Caco-2 (cell line): ENCODE results near the gene MYT1. TPM values are rescaled to one million over a fixed set of nuclear protein-coding genes. Genes with fewer than 3 reads are reported as not detected.

Source experiments
- BruUV-seq: library from RNA; stranded (reverse); fragments of 400-500 nt; replicated peaks from 2 replicates; lab custom pipeline; 2021; lab: Mats Ljungman, UMichigan
- CTCF ChIA-PET: fragments of 300-600 bp; sonication (Branson Sonifier 250); formaldehyde crosslinking; loops from one replicate; lab custom pipeline; 2022; ENCODE audit warnings: antibody characterized with exemption; lab: Charles Lee
- POLR2A ChIA-PET: fragments of 300-600 bp; sonication (Branson Sonifier 250); formaldehyde crosslinking; loops from one replicate; lab custom pipeline; 2022; ENCODE audit warnings: antibody characterized with exemption; lab: Charles Lee
- DNase-seq, 2 experiments: peaks; one replicate each; pipeline versions ENCODE4 v3.0.0 to v3.0.0-alpha.2; 2020 to 2022
- H3K27me3 ChIP-seq: replicated peaks from 2 replicates; pipeline ENCODE4 v1.6.0; 2011; ENCODE audit warnings: low read length; ENCODE audit not compliant: control insufficient read depth, insufficient read depth
- H3K36me3 ChIP-seq: 2 replicates; pipeline ENCODE4 v1.5.1; 2011; ENCODE audit warnings: low read length; ENCODE audit not compliant: control insufficient read depth, insufficient read depth
- H3K4me1 ChIP-seq: fragments of 250-450 bp; sonication (Bioruptor Pico); 2 replicates; pipeline ENCODE4 v1.5.1; 2020; ENCODE audit warnings: mild to moderate bottlenecking
- H3K4me3 ChIP-seq: 2 replicates; pipeline ENCODE4 v1.5.1; 2011; ENCODE audit warnings: low read depth, mild to moderate bottlenecking, control low read depth, low read length
- H3K9me3 ChIP-seq: fragments of 250-450 bp; sonication (Bioruptor Pico); 2 replicates; pipeline ENCODE4 v1.5.1; 2020; ENCODE audit warnings: mild to moderate bottlenecking, moderate library complexity
- H3K27ac Mint-ChIP-seq: one replicate; pipeline ENCODE4 v1.8.0; 2022; ENCODE audit warnings: mixed read lengths; ENCODE audit not compliant: unreplicated experiment
- H3K27me3 Mint-ChIP-seq: one replicate; pipeline ENCODE4 v1.8.0; 2022; ENCODE audit warnings: mixed read lengths; ENCODE audit not compliant: insufficient read depth, unreplicated experiment
- H3K36me3 Mint-ChIP-seq: one replicate; pipeline ENCODE4 v1.8.0; 2022; ENCODE audit warnings: mild to moderate bottlenecking, mixed read lengths; ENCODE audit not compliant: insufficient read depth, unreplicated experiment
- H3K4me1 Mint-ChIP-seq: one replicate; pipeline ENCODE4 v1.8.0; 2022; ENCODE audit warnings: low read depth, mixed read lengths; ENCODE audit not compliant: unreplicated experiment
- H3K4me3 Mint-ChIP-seq: one replicate; pipeline ENCODE4 v1.8.0; 2022; ENCODE audit warnings: mild to moderate bottlenecking, moderate library complexity, mixed read lengths; ENCODE audit not compliant: unreplicated experiment
- H3K9me3 Mint-ChIP-seq: one replicate; pipeline ENCODE4 v1.8.0; 2022; ENCODE audit warnings: mixed read lengths; ENCODE audit not compliant: unreplicated experiment
- intact Hi-C: fragments of 100-400 bp; cut with micrococcal nuclease; formaldehyde crosslinking; loops from one replicate; pipeline ENCODE4 v1.10.0; 2022; ENCODE audit not compliant: unreplicated experiment
- total RNA-seq: library from RNA; stranded (reverse); gene quantifications from 2 replicates; pipeline ENCODE4 v1.2.3, GENCODE V29; 2022
- TF ChIP-seq, protein P1 (sequence below), 2 experiments: fragments of 200-600 bp in 1 of 2; IDR thresholded peaks; 1 replicate in 1 of 2; 2 replicates in 1 of 2; pipeline versions ENCODE4 v1.5.1 to v1.8.0; 2011 to 2022; ENCODE audit warnings: antibody characterized with exemption in 1 of 2, control low read depth in 1 of 2, inconsistent platforms in 1 of 2, low read depth in 1 of 2, low read length in 1 of 2, mild to moderate bottlenecking in 1 of 2, moderate library complexity in 1 of 2; ENCODE audit not compliant: insufficient read depth in 1 of 2, severe bottlenecking in 1 of 2, unreplicated experiment in 1 of 2

MYT1 gene
- total RNA-seq, 1 experiment from 2014 or later, result 0.25 TPM

DNA sequence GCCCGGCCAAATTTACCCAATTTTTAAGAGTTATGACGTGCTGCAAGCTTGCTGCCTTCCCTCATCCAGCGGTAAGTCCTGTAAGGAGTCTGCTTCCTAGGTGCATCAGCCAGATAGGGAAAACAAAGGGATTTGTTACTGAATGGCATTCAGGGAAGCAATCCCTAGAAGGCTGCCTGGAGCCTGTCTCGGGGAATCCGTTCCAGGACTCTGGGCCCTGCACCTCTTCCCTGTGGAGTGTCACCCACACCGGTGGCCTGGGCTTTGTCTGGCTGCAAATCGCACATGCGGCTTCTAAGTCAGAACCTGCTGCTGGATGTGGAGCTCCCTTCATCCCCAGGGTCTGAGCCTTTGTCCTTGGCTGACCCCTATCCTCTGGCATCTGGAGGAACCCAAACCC lies 7.0 kb downstream of the MYT1 start:
- POLR2A ChIA-PET, result no interaction called here
- Histone ChIP-seq H3K4me3 (no peak overlapping the region), H3K9me3 (no peaks in the 10 kb centered on the region), H3K27me3 (peaks cover 12% of the 10 kb centered on the region), H3K36me3 (no peaks in the 10 kb centered on the region), H3K4me1 (no peaks in the 10 kb centered on the region)
- H3K4me3 Mint-ChIP-seq, result no peak overlapping the region
- CTCF ChIA-PET, result no interaction called here
- TF ChIP-seq, protein P1, sequence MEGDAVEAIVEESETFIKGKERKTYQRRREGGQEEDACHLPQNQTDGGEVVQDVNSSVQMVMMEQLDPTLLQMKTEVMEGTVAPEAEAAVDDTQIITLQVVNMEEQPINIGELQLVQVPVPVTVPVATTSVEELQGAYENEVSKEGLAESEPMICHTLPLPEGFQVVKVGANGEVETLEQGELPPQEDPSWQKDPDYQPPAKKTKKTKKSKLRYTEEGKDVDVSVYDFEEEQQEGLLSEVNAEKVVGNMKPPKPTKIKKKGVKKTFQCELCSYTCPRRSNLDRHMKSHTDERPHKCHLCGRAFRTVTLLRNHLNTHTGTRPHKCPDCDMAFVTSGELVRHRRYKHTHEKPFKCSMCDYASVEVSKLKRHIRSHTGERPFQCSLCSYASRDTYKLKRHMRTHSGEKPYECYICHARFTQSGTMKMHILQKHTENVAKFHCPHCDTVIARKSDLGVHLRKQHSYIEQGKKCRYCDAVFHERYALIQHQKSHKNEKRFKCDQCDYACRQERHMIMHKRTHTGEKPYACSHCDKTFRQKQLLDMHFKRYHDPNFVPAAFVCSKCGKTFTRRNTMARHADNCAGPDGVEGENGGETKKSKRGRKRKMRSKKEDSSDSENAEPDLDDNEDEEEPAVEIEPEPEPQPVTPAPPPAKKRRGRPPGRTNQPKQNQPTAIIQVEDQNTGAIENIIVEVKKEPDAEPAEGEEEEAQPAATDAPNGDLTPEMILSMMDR (IDR thresholded peaks at IDR 0.05; ENCODE audit: insufficient read depth in 1 of 2, low read depth in 1 of 2, low read length in 1 of 2, severe bottlenecking in 1 of 2, unreplicated experiment in 1 of 2), result no peak
- no peaks in the 10 kb centered on the region for H3K4me1 Mint-ChIP-seq
- H3K9me3 Mint-ChIP-seq, result no peaks in the 10 kb centered on the region
- BruUV-seq, result no TSS peak
- H3K36me3 Mint-ChIP-seq, result no peaks in the 10 kb centered on the region
- intact Hi-C loops, result no loop called here
- H3K27me3 Mint-ChIP-seq, result peaks cover 24% of the 10 kb centered on the region
- DNase-seq, result no peak
- no peak overlapping the region for H3K27ac Mint-ChIP-seq

DNA sequence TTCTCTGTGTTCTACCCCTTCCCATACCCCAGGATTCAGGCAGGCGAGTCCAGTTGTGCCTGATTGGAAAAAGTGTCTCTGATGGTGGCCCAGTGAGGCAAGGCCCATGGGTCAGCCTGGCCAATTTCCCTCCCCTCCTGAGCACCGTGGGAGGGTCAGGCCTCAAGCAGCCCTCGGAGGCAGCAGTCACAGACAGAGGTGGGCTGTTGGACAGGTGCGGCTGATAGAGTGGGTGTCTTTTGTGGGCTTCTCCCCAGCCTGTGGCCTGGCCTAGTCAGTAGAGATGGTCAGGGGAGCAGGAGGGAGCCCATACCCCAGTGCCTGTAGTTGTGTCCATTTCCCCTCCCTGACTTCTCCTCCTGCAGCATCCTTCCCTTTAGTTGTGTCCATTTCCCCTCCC lies 8.9 kb downstream of the MYT1 start:
- Mint-ChIP-seq H3K4me1 (no peaks in the 10 kb centered on the region), H3K9me3 (no peaks in the 10 kb centered on the region), H3K27me3 (peaks cover 24% of the 10 kb centered on the region), H3K4me3 (no peak overlapping the region), H3K27ac (no peak overlapping the region), H3K36me3 (no peaks in the 10 kb centered on the region)
- no TSS peak for BruUV-seq
- no peaks in the 10 kb centered on the region for H3K4me1 ChIP-seq
- ChIA-PET POLR2A (no interaction called here), CTCF (no interaction called here)
- no peaks in the 10 kb centered on the region for H3K36me3 ChIP-seq
- DNase-seq, result no peak
- H3K4me3 ChIP-seq, result no peak overlapping the region
- H3K27me3 ChIP-seq, result peaks cover 7% of the 10 kb centered on the region
- H3K9me3 ChIP-seq, result no peaks in the 10 kb centered on the region
- intact Hi-C loops, result no loop called here
- TF ChIP-seq, protein P1 (IDR thresholded peaks at IDR 0.05; ENCODE audit: insufficient read depth in 1 of 2, low read depth in 1 of 2, low read length in 1 of 2, severe bottlenecking in 1 of 2, unreplicated experiment in 1 of 2), result no peak

DNA sequence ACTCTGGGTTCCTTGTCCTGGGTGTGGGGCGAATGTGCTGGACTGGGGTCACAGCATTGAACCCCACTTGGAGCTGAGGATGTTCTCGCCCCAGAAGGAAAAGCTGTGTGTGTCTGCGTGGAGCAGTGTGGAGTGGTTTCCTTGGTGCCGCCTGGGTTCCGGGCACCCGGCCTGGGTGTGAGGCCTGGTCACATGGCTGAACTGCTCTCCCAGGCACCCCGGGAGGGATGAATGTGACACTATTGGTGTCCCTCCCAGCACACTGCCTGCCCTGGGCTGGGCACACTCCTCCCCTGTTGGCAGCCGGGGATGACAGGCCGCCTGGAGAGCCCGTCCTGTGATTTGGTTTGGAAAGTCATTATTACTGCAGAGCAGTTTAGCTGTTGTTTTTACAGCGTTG lies 12.3 kb downstream of the MYT1 start:
- H3K36me3 Mint-ChIP-seq, result no peaks in the 10 kb centered on the region
- H3K4me1 Mint-ChIP-seq, result no peaks in the 10 kb centered on the region
- peaks cover 5% of the 10 kb centered on the region; the same call in 1 of the 2 replicates for H3K27me3 ChIP-seq
- BruUV-seq, result no TSS peak
- no peaks in the 10 kb centered on the region for H3K36me3 ChIP-seq
- TF ChIP-seq, protein P1 (IDR thresholded peaks at IDR 0.05; ENCODE audit: insufficient read depth in 1 of 2, low read depth in 1 of 2, low read length in 1 of 2, severe bottlenecking in 1 of 2, unreplicated experiment in 1 of 2), result no peak
- DNase-seq, result no peak
- intact Hi-C loops, result no loop called here
- no peak overlapping the region for H3K4me3 Mint-ChIP-seq
- CTCF ChIA-PET, result no interaction called here
- 0 out of 2 replicates have a peak, but pooled peaks cover 10% of the 10 kb centered on the region for H3K9me3 ChIP-seq
- H3K27me3 Mint-ChIP-seq, result peaks cover 20% of the 10 kb centered on the region
- H3K4me1 ChIP-seq, result no peaks in the 10 kb centered on the region
- H3K27ac Mint-ChIP-seq, result no peak overlapping the region
- peaks cover 13% of the 10 kb centered on the region for H3K9me3 Mint-ChIP-seq
- POLR2A ChIA-PET, result no interaction called here
- no peak overlapping the region for H3K4me3 ChIP-seq
